ENCODE data around the gene CALML3.

Gene CALML3

GRCh38 chr10:5508161-5508604, 16.6 kb upstream of the CALML3 start:
- DNase-seq = no peak

GRCh38 chr10:5508786-5509185, 16.0 kb upstream of the CALML3 start:
- no peak for DNase-seq

DNA sequence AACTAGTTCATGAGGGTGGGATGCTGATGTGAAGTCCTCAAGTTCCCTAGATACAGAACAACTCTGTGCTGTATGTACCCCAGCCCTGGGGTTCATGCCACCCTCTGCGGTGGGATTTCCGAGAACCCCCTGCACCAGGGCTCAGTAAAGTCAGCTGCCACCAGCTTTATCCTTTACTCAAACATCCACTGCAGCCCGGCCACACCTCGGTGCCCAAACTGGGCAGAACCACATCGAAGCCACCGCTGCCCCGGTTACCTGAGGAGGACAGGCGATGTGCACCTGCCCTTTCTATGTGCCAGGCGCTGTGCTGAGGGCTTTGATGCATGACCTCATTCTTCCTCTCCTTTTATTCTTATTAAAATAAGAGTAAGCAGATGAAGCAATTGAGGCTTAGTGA, 15.5 kb upstream of the CALML3 start:
- DNase-seq = no peak

GRCh38 chr10:5509691-5510090, 15.1 kb upstream of the CALML3 start:
- no peak for DNase-seq

DNA sequence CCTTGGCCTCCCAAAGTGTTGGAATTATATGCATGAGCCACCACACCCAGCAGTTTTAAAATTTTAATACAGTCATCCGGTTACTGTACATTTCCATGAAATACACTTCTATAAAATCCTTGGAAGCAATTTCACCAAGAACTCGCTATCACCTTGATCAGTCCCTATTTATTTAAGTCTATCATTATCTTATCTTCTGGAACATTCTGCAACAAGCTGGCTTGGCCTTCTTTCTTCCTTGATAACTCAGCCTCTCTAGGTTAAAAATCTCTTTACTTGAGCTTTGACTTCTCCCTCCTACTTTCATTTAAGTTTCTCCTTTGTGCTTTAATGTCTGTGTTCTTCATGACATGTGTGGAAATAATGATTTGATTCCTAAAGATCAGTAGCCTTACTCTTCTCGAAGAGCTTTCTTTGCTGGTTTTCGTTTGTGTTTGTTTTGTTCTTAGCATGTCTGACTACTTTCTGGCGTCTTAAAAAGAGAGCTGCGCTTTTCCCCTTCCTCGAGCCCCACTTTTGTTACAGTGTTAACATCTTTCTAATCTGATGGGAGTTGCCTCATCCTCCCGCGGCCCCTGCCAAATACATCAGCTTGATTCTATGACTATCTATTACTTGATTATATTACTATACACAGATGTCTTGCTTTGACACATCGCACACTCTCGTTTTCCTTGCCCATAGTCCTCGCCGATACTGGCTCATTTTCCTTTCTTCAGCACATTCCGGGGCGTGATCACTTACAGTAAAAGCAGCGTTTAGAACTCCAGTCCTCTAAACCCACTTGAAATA, 14.3 kb upstream of the CALML3 start:
- DNase-seq = no peak

GRCh38 chr10:5511231-5511884, 13.4 kb upstream of the CALML3 start:
- no peak for DNase-seq

GRCh38 chr10:5511885-5512280, 12.9 kb upstream of the CALML3 start:
- DNase-seq = no peak

DNA sequence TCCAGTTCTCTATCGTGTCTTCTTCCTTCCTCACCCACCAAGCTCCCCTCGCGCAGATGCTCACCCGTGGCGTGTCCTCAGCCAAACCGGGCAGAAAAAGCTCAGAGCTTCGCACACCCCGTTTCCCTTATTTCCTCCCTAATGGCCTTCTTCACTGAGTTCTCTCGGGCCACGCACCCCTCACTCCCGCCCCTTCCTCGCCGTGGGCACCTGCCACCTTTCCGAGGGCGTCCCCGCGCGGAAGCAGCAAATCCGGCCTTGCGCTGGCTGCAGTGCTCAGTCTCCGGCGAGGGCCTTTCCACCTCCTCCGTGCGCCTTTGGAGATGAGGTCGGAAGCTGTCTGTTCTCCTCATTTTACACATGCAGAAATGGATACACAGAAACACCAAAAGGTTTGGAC, 12.4 kb upstream of the CALML3 start:
- DNase-seq = no peak

DNA sequence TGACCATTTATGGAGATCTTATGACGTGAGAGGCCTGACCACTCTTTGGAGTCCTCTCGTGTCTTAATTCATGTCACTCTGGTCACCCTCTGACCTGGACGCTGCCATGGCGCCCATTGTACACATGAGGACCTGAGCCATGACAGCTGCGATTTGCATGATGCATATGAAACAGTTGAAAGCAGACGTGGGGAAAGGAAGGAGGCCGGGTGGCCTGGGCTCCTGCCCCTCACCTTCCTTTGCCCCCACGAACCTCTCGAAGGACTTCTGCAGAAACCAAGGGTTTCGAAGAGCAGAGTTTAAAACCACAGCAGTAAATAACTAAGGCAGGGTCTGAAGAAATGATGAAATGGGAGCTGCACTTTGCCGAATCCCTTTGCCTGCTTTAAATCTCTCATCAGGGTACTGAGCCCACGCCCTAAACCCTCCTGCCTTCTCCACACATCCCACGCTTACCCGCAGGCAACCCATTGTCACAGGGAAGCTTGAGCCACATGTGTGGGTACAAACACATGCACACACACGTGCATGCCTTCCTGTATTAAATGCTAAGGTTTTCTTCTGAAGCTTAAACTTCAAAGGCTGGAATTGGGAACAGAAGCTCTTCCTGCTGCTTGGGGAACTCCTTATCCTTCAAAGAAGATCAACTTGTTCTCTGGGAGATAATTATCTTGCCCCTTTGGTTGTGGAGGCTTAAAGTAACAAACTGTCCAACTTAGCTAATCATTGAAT, 11.7 kb upstream of the CALML3 start:
- no peak for DNase-seq

DNA sequence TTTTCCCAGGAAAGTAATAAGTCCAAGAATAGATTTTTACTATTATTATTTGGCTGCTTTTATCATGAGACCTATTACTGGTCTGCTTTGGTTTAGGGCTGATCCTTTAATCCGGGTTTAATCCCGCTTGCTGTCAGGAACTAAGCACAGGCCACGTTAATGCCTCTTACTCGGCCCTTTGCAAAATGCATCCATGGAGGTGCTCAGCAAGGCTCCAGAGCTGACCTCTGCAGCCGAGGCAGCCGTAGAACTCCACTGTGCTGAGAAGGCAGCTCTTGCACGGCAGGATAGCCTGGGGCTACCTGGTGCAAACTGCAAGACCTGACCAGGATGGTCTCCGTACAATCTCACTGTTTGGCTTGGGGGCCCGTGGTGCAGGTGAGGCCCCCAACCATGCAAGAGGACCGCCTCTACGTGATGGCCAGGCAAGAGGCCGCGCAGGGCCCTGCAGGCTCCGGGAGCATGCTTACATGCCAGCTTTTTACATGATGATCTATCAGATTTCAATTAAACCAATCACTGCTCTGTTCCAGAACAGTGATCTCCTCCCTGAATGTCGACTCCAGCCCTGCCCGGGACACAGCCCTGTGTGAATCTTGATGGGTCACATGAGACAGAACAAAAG, 10.4 kb upstream of the CALML3 start:
- DNase-seq = no peak

GRCh38 chr10:5515948-5516761, 8.6 kb upstream of the CALML3 start:
- DNase-seq = no peak

GRCh38 chr10:5517546-5517945, 7.2 kb upstream of the CALML3 start:
- no peak for DNase-seq

DNA sequence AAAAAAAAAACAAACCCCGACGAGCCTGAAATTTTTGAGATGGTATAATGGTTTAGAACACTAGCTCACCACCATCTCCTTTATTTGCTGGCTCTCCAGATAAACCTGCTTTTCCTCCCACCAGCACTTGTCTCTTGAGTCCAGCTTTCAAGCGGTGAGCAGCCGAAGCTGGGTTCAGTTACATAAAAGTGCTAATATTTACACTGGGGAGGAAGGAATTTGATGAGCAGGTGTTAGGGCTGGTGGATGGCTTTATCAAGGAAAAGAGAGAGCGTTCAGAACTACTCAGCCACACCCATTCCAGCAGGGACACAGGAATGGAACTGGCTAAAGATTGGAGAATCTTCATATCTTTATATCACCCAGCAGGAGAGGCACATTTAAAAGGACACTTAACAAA, 6.6 kb upstream of the CALML3 start:
- DNase-seq = no peak

GRCh38 chr10:5519054-5519453, 5.7 kb upstream of the CALML3 start:
- no peak for DNase-seq

DNA sequence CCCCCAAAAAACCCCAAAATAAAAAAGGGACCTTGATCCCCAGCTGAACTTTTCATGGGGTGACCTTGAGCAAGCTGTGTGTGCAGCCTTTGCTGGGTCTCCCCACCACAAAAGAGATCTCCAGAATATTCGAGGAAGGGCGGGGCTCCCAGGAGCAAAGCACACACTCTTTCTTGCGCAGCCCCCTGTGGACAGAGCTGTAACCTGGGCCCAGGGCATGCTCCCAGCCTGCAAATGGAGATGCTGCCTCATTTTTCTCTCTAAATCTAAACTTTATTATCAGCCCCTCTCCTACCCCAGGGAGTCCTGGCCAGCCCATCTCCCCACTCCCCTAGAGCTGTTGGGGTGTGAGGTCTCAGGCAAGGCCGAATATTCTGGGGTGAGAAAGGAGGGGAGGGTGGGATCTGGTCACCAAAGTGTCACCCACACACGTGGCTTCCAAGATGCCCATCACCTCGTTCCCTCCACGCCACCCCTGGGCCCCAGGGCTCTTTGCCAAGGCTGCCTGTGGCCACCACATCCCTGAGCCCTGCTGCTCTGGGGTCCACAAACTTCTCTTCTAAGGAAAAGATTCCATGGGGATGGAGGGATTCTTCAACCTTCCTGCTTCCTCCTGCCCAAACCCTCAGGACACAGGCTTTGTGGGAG, 1.7 kb upstream of the CALML3 start:
- no peak for DNase-seq

- DNase-seq = no peak
Observed at GRCh38 chr10:5523796-5524574, 776 bp upstream of the CALML3 start.

DNA sequence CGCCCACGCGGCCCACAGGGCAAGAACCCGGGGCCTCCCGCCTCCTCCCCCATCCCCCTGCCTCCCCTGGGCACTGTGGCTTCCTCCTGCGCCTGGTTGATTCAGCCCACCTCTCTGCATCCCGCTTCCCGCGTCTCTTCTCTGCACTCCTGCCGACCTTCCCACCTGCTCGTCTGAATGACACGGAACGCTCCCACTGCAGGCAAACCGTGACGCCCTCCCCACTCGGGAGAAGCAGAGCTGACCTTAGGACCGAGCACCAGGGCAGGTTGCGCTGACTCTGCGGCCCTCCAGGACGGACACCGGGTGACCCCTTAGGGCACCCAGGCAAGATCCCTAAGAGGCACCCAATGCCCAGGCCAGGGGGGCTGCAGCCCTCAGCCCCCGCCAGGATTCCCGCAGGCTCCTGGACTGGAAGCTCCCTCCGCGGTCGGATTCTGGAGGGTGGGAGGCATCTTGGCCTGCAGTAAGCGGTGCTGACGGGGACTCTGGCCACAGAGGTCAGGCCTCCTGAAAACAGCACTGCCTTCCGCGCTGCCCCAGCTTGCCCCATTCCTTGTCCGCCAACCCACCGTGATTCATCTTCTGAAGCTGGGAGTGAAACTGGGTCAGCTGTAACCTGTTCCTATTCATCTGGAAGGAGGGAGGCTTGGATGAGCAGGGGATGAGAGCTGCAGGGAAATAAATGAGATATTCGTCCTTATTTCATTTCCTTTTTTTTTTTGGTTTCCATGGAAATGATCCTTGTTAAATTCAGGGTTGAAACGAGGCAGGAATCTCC, 990 bp downstream of the CALML3 start:
- no peak for DNase-seq

- DNase-seq = no peak
Observed at GRCh38 chr10:5526691-5527331, 2.0 kb downstream of the CALML3 start.

GRCh38 chr10:5527332-5528200, 2.8 kb downstream of the CALML3 start:
- DNase-seq = no peak

Measured in DMS 273 treated with DMSO at 0.1 percent for 48 hours (cell line).